Activated CD8-positive, alpha-beta memory T cell treated with anti-CD3 and anti-CD28 coated beads, Interleukin-2, amount 50 U/mL, for 1 hour (primary cell): ENCODE results near the gene VPS52.

Experiments used
- DNase-seq: peaks from one replicate; pipeline ENCODE4 v3.0.0-alpha.2; 2020; ENCODE audit errors: extremely low read depth

Gene VPS52, protein sequence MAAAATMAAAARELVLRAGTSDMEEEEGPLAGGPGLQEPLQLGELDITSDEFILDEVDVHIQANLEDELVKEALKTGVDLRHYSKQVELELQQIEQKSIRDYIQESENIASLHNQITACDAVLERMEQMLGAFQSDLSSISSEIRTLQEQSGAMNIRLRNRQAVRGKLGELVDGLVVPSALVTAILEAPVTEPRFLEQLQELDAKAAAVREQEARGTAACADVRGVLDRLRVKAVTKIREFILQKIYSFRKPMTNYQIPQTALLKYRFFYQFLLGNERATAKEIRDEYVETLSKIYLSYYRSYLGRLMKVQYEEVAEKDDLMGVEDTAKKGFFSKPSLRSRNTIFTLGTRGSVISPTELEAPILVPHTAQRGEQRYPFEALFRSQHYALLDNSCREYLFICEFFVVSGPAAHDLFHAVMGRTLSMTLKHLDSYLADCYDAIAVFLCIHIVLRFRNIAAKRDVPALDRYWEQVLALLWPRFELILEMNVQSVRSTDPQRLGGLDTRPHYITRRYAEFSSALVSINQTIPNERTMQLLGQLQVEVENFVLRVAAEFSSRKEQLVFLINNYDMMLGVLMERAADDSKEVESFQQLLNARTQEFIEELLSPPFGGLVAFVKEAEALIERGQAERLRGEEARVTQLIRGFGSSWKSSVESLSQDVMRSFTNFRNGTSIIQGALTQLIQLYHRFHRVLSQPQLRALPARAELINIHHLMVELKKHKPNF

GRCh38 chr6:33271468-33272274 is at the start of gene VPS52, which contains the start of gene RPS18:
Gene VPS52 (minus strand): TSS chr6:33271876. CDS start chr6:33271675, 201 bp downstream.
Gene RPS18 (plus strand): TSS chr6:33272075. CDS start chr6:33272120, 45 bp downstream.
- DNase-seq: peak; percentile 96

GRCh38 chr6:33321227-33321626 is 49.6 kb upstream of the VPS52 start:
- DNase-seq: no peak

DNA sequence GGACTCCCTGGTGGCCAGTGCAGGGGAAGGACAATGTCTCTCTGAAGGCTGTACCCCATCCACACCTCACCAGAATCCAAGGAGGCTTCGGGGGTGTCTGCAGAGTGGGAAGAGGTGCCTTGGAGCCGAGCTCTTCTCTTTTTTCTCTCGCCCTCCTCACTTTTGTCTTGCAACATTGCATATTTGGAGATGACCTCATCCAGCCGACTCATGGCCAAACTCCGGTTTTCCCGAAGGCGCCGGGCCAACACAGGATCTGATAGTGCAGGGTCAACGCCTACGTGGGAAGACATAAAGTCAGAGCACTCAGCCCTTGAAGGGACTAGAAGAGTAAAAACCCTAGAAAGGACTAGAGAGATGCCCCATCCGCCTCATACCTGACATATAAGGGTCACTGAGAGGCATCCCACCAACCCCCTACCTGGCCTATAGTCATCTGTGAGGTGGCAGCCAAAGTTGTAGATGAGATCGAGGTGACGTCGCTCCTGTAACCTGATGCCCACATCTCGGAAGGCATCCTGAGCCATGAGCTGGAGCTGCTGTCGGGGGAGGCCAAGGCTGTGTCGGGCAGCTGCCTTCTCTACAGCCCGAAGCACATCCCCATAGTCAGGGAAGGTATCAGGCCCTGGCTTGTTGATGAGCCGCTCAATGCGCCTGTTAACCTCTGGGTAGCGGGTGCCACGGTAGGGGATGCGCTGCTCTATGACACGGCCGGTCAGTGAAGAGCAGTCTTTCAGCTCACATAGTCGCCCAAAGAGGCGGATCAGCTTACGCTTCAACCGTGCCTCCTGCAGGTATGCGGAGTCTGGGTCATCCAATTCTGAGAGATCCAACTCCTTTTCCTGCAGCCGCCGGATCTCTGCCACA is 48.9 kb upstream of the VPS52 start:
- DNase-seq: no peak

DNA sequence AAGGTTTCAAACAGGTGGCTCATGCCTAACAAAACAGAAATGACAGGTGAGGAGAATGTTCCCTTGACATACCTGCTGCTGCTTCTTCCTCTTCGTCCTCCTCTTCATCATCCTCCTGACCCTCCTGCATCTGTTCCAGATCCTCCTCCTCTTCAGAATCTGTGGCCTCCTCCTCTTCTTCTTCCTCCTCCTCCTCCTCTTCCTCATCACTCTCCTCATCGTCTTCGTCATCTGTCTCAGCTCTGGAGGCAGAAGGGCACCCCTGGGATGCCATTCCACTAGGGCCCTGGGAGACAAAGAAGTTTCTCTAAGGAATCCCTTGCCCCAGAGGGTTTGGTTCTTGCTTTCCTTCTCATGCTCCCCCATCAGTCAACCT is 48.3 kb upstream of the VPS52 start:
- no peak for DNase-seq

DNA sequence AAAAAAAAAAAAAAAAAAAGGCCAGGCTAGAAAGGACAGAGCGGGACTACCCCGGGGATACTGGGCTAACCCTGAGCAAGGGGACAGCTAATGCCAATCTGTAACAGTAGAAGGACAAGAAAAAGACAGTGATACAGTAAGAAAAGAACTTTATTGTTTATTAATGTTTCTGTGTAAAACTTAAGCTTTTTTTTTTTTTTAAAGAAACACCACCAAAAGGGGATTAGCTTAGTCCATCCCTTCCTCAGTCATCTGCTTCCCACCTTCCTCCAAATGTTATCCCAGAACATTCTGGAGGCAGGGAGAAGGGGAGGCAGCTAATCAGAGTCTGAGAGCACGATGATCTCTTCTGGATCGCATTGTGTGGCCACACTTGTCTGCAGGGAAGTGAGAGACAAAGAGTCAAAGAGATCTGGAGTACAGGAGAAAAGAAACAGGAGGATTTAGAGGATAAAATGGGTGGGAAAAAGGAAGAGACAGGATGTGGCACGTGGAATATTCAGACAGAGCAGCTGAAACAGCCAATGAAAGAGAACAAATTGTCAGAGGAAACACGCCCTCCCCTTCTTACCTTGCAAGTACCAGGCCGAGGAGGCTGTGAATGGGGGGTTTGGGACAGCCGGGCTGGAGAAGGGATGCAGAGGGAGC is 46.9 kb upstream of the VPS52 start:
- DNase-seq: no peak

- DNase-seq: peak; percentile 96
Measured at GRCh38 chr6:33317669-33318425, 46.2 kb upstream of the VPS52 start, which contains the start of gene ZBTB22. Gene ZBTB22 (minus strand): TSS chr6:33317744. CDS start chr6:33316916, 828 bp downstream.

DNA sequence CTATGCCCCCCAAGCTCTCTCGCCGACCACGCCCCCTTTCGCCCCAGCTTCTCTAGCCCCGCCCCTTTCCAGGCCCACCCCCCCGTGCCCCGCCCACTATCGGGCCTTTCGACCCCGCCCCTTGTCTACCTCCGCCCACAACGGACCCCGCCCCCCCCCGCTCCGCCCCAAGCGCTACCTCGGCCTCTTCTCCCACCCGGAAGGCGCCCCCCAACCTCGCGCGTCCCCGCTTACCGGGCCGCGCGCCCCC is 45.7 kb upstream of the VPS52 start:
- no peak for DNase-seq

- DNase-seq: no peak
Measured at GRCh38 chr6:33316603-33317418, 45.1 kb upstream of the VPS52 start.

GRCh38 chr6:33315793-33316602 is 44.3 kb upstream of the VPS52 start:
- DNase-seq: no peak

GRCh38 chr6:33314943-33315792 is 43.5 kb upstream of the VPS52 start:
- DNase-seq: no peak

DNA sequence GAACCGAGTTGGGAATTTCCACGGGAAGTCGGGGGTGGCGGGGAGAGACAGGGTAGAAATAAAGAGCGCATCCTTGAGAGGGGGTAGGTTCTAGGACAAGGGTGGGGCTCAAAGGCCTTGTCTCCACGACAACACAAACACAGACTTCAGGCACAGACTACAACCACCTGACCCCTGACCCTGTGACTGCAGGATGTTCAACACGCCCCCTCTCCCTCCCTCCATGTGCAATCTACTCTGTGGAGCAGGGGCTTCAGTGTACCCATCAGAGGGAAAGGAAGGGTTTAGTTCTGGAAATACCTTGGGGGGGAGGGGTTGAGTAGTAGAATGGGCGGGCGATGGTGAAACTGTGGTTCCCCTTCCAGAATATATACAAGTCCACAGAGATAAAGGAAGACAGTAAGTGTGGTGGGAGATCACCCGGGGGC is 42.9 kb upstream of the VPS52 start:
- no peak for DNase-seq

DNA sequence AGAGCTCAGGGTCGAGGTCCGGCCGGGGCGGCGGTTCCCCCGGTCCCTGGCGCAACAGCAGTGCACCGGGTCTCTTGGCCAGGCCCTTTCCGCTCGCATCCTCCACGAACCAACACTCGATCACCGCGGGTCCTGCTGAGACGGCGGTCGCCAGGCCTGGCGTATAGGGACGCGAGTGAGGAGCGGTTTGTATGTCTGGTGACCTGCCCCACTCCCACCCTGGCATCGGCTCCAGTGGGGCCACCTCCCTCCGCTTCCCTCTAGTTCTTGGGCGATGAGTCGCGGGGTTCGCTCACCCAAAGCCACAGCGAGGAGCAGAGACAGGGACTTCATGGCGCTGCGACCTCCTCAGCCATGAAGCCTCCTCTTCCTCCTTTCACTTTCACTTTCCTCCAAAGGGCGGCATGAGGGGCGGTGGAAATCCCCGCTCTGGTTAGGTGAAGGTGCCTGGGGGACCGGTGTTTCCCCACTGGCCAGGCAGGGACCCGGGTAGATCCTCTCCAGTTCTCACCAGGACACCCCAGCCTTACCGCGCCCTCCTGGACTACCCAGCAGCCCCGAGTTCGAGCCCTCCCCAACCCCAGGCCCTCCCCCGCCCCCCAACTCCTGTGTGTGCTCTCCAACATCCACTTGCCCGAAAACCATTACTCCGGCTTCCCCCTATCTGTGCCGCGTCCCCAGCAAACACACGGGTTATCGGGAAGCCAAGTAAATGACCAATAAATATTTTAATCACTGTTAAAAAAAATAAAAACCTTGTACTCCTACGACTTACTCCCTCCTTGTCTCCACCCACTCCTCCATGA is 42.2 kb upstream of the VPS52 start, which contains the start of gene TAPBP:
Gene TAPBP, minus strand, starts transcription at position 370 of the 806 bp plus-strand sequence. Its CDS starts 37 bp downstream, at position 333.
- DNase-seq: no peak

DNA sequence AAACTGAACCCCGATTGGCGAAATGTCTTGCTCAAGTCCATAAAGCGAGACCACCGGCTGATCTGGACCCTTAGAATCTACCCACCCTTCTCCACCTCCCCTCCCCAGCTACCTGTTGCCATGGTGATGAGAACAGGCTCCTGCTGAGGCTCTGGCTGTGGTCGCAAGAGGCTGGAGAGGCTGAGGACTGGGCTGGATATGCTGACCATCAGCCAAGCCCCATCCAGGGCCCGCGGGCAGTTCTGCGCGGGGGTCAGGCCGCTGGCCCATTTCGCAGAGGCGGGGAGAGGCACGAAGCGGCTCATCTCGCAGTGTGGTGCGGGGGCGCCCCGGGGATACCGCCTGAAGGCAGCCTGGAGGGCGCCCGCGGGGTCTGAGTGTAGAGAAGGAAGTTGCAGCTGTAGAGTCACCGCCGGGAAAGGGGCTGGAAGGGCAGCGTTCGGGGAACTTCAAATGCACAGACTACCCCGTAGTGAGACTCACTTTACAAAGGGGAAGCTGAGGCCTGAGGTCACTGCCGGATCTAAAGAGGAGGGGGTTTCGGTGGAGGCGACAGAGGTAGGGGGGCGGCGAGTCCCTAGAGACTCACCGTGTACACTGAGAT is 41.5 kb upstream of the VPS52 start:
- DNase-seq: no peak

- peak; percentile 79 for DNase-seq
Measured at GRCh38 chr6:33312361-33313104, 40.9 kb upstream of the VPS52 start.

DNA sequence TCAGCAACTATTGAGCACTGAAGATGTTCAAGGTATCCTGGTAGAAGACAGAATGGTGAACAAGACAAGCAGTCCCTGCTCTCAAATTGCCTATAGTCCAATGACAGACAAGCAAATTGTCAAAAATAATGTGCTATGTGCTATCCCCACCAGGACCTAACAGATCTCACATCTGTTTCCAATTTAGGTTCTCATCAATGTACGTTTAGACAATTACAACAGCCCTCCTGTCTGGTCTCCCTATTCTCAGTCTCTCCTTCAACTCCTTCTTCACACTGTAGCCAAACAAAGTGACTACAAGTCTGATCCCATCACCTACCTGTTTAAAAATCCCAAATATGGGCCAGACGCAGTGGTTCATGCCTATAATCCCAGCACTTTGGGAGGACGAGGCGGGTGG is 34.7 kb upstream of the VPS52 start:
- no peak for DNase-seq
